ENCODE results near the gene FAM3C. TPM values are rescaled to one million over a fixed set of nuclear protein-coding genes. Genes with fewer than 3 reads are reported as not detected.
A peak's percentile ranks its signal among the peaks of the same experiment; 100 is the strongest.

FAM3C gene
- total and polyA plus RNA-seq, 10 of the 15 experiments (the other 5 are each of a cell fraction or from before 2014, with no cell fraction given) = 11.0 to 110 (median 27.8) TPM

DNA sequence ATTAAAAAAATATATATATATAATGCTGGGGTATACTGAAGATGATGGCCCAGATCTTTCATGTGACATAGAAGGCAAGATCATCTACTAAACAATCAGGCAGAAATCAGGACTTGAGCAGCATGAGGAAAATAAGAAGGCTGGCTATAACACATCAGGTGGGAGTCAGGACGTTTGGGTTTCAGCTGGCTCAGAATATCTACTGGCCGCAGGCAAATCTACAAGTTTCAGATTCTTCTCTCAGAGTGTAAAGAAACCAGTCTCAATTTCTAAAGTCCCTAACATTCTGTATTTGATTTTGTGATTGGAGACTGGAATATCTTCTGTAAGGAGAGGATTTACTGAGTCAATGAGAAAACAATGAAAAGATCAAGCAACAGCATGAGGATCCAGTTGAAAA, 37.7 kb upstream of the FAM3C start:
- Histone ChIP-seq H3K9ac (ENCODE audit: control insufficient read depth, insufficient read depth, low read length) (no peak overlapping the region), H3K27me3 (replicated peaks in 1 of 2; ENCODE audit: control insufficient read depth in 2 of 2, insufficient read depth in 2 of 2, low read length in 1 of 2) (no peaks in the 10 kb centered on the region), H3K4me1 (ENCODE audit: control insufficient read depth, insufficient read depth, low read length) (peaks cover 26% of the 10 kb centered on the region), H3K9me3 (replicated peaks; ENCODE audit: control insufficient read depth, insufficient read depth, low read length) (no peaks in the 10 kb centered on the region), H3K79me2 (ENCODE audit: control insufficient read depth, insufficient read depth, low read length) (no peaks in the 10 kb centered on the region), H4K20me1 (ENCODE audit: control insufficient read depth, insufficient read depth) (no peaks in the 10 kb centered on the region), H3K4me3 (no peak overlapping the region), H3K27ac (ENCODE audit: control insufficient read depth, insufficient read depth) (no peak overlapping the region; the same call in 1 of the 2 replicates), H2AFZ (ENCODE audit: control insufficient read depth, low read depth, low read length) (0 out of 2 replicates have a peak overlapping the region, but pooled peaks have one; percentile 19), H3K4me2 (ENCODE audit: control insufficient read depth, insufficient read depth) (peak overlapping the region; percentile 50), H3K36me3 (ENCODE audit: control insufficient read depth in 2 of 2, insufficient read depth in 2 of 2, low read length in 1 of 2) (no peaks in the 10 kb centered on the region)
- peak; percentile 68 for ATAC-seq
- in situ Hi-C loops (cut with MboI) (no loop called here), intact Hi-C loops (cut with micrococcal nuclease; ENCODE audit: unreplicated experiment) (loop anchor here (2.0 kb wide), 1 partner anchor 97 kb away; no protein-coding TSS in a partner anchor)
- SMC1A ChIA-PET (ENCODE audit: uncharacterized antibody, unreplicated experiment) = interaction anchor here (0.7 to 1.7 kb wide), 4 partner anchors 16 to 67 kb away, joined by 3 to 4 read pairs (median 4); no protein-coding TSS in a partner anchor
- peak; percentile 23 for FAIRE-seq
- POLR2A ChIA-PET = interaction anchor here (1.6 kb wide), 1 partner anchor 97 kb away, joined by 4 read pairs; no protein-coding TSS in a partner anchor
- BruUV-seq (replicated peaks) = no TSS peak
- DNase-seq (ENCODE audit: low read depth, low spot score) = peak; percentile 16
- WGBS (ENCODE audit: insufficient coverage, insufficient replicate concordance, low lambda C conversion rate, missing lambda C conversion rate) = 0% methylated on average over 2 of the region's 2 CpGs
- TF ChIP-seq E2F8 (IDR thresholded peaks at IDR 0.05; ENCODE audit: low read depth, partially characterized antibody) = no peak
- TF ChIP-seq IKZF2 (IDR thresholded peaks at IDR 0.05) = 0 out of 4 replicates have a peak, but pooled peaks of 1 of the 2 experiments have one; percentile 15
- TF ChIP-seq RUNX3 (IDR thresholded peaks at IDR 0.05; ENCODE audit: low read length) = peak; percentile 25; the same call in 1 of the 2 replicates
- CTCF ChIA-PET = interaction anchor here (0.7 to 1.0 kb wide), 3 partner anchors 17 to 67 kb away, joined by 3 to 5 read pairs (median 3); partner anchors contain the start of gene FAM3C
- RAD21 ChIA-PET (ENCODE audit: unreplicated experiment) = interaction anchor here (0.9 to 1.4 kb wide), 2 partner anchors 14 to 97 kb away, joined by 3 to 6 read pairs; no protein-coding TSS in a partner anchor

Data from GM12878 (cell line).